G401.6 (cell line): ENCODE results near the gene MNAT1.
"Not testable (repeated sequence)": the region's sequence is repeated elsewhere in the genome, so short reads cannot be mapped to it uniquely, and the experiment has no call there.

ENCODE experiments used
- FAIRE-seq: peaks from 2 replicates; lab custom pipeline; 2012; peaks lifted over from hg19 to GRCh38; lab: Jason Lieb, UNC

The MNAT1 gene

DNA sequence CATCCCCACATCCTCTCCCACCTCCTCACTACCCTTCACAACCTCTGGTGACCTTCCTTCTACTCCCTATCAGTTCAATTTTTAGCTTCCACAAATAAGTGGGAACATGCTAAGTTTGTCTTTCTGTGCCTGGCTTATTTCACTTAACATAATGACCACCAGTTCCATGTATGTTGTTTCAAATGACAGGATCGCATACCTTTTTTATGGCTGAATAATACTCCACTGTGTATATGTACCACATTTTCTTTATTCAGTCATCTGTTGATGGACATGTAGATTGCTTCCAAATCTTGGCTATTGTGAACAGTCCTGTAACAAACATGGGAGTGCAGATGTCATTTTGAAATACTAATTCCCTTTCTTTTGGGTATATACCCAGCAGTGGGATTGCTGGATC, 147.7 kb downstream of the MNAT1 start:
- no peak for FAIRE-seq

DNA sequence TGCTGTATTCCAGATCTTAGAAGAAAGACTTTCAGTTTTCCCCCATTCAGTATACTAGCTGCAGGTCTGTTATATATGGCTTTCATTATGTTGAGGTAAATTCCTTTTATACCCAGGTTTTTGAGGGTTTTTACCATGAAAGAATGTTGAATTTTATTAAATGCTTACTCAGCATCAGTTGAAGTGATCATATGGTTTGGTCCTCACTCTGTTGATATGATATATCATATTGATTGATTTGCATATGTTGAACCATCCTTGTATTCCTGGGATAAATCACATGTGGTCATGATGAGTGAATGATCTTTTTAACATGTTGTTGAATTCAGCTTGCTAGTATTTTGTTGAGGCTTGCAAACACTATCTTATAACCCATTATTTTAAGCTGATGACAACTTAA, 149.6 kb downstream of the MNAT1 start:
- FAIRE-seq = no peak

DNA sequence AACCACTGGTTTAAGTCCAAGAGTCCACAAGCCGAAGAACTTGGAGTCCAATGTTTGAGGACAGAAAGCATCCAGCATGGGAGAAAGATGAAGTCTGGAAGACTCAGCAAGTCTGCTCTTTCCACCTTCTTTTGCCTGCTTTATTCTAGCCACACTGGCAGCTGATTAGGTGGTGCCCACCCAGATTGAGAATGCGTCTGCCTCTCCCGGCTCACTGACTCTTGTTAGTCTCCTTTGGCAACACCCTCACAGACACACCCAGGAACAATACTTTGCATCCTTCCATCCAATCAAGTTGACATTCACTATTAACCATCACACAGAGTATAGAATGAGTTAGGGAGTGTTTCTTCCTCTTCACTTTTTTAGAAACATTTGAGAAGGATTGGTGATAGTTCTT, 156.1 kb downstream of the MNAT1 start:
- not testable (repeated sequence) for FAIRE-seq

DNA sequence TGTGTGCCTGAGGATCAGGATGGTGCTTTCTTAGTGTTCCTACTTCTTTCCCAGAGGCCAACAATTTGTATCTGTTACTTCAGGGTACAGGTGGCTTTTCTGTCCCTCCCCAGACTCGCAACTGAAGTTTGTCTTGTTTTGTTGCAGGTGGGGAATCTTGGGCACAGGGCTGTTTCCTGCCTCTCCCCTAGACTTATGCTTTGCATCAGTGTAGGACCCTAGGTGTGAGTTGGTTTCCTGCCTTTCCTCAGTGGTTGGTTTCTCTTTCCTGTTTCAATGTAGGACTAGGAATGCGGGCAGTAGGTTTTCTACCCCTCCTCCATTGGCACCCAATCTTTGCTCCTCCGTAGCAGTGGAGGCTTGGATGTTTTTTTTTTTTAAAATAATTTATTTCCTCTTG, 159.3 kb downstream of the MNAT1 start:
- no peak for FAIRE-seq

DNA sequence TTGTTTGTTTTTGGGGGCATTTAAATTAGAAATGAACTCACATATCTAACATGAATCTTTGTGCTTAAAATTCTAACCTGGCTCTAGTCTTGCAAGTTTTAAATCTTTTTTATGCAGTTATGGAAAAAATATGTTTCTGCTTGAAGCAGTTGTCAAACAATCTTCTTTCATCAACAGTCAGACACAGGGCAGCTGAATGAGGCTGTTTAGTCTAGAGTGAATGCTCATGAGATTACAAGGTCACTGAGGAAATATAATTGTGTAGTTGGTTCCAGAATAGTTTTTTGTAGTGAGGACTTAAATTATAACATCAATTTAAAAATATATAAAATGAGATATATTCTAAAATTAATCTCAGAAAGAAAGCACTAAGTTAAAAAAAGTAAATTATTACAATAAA, 169.8 kb downstream of the MNAT1 start:
- peak; percentile 72 for FAIRE-seq

DNA sequence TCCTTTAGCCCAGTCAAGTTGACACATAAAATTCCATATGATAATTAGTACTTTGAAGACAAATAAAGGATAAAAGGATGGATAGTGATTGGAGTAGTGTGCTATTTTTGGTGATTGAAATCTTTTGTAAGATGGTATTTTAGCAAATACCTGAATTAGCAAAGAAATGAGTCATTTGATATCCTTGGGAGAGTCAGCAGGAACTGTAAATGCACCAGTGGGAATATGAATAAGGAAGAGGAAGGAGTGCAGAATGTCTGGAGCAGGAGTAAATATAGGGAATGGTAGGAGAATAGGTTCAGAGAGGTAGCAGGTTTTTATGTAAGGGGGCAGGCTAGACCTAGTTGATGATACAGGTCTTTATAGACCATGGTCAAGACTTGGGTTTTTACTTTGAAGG, 171.4 kb downstream of the MNAT1 start:
- FAIRE-seq = no peak

DNA sequence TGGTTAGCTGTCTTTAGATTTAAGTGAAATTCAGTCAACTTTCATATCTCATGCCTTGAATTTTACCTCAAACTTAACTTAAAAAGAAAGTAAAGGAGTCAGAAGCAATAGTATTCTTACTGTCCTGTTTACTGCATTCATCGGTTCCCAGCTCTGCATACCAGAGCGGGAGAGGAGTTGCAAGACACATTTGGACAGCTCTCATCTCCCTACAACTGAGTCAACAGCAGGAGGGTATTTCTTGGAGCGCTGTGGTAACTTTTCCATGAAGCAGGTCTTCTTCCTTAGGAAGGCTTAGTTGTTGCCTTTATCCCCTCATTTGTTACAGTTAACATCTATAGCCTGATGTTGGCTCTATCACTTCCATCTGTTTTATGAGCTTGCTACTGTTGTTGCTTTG, 181.2 kb downstream of the MNAT1 start:
- no peak for FAIRE-seq

DNA sequence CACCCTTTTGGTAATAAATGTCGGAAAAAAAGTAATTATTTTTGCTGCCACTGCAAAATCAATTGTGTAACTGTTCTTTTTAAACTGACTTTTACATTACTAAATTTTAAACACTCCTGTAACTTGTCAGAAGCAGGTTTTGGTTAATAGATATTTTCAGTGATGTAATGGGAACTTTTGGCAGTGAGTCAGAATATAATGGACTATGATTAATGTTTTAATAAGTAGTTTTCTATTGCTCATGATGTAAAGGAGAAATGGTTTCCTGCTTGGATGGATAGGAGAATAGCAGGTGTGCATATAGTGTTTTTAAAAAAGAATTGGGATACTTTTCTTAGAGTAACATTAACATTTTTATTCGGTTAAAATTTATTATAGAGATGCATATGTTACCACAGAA, 187.5 kb downstream of the MNAT1 start:
- FAIRE-seq = no peak

DNA sequence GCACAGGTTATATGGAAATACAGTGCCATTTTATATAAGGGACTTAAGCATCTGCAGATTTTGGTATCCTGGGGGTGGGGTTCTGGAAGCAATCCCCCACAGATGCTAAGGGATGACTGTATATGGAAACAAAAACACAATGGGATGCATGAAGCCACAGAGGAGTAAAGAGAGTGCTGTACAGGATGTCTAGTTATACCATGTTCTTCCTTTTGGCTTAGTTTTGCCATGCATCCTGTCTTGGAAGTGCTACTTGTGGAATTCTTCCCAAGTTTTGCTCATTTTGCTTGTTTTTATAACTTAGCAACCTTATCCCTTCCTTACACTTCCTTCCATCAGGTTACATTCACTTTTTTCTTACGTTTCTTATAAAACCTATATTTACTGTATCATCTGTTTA, 190.7 kb downstream of the MNAT1 start:
- FAIRE-seq = no peak

DNA sequence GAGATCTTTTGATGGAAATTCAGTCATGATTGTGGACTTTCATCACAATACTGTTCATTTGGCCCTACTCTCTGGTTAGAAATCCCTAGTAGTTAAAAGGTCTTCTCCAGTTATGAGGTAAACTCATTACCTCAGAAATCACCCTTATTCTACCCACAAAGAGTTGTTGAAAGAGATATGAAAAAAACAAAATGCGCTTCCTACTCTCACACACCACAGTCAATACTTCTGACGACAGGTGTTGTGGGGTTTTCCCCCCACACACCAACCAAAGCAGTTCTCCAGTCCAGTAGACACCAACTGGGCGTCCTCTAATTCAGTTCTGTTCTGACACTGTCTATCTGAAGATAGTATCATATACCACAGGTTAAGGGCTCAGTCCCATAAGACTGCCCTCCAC, 191.4 kb downstream of the MNAT1 start:
- no peak for FAIRE-seq

DNA sequence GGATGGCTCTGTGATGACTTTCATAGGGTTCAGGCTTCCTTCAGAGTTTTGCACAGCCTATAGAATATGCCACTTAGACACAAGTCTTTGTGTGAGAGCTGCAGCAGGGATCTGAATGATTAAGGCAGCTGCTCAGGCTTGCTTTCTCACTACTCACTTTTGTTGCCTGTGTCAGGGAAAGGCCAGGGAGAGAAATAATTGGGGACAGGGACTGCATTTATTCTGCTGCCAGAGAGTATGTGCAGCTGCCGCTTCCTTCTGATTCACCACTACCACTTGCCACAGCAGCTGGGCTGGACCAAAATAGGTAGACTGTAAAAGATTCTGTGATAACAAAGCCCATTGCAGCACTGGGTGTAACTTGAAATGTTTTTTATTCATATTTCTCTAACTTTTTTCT, 196.7 kb downstream of the MNAT1 start:
- no peak for FAIRE-seq

DNA sequence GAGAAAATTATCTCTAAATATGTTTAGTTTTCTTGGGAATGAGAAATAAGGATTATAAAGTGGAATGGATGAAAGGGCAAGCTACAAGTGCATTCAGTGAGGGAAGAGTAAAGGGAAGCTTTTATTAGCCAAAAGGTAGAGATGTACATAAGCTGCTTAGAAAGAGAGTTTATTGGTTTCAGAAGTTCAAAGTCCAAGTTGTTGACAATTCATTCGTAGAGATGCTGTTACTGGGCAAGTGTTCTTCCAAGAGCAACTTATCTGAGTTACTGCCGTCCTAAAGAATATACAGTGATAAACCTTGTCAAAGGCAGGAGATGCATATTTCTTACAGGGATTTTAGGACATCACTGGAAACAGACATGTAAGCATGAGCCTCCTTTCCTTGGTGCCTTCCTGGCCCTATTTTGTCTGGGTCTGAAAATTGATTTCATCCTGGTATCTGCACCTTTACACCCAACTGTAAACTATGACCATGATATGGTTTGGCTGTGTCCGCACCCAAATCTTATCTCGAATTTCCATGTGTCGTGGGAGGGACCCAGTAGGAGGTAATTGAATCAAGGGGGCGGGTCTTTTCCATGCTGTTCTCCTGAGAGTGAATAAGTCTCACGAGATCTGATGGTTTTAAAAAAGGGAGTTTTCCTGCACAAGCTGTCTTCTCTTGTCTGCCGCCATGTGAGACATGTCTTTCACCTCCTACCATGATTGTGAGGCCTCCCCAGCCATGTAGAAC, 199.5 kb downstream of the MNAT1 start:
- FAIRE-seq = no peak

DNA sequence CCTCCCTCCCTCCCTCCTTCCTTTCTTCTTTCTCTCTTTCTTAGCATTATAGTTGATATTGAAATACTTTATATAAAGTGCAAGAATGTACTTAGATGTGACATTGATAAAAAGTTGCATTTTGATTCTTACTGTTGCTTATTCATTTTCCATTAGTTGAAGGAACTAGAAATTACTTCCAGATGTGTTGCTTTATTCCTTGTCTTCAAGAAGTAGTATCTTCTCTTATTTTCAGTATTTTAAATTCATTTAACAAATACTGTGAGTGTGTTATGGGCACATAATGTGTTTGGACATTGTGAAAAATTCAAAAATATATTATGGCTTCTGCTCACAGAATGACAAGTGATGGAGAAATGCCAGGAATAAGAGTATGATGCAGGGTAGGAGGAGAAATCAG, 200.8 kb downstream of the MNAT1 start:
- no peak for FAIRE-seq

DNA sequence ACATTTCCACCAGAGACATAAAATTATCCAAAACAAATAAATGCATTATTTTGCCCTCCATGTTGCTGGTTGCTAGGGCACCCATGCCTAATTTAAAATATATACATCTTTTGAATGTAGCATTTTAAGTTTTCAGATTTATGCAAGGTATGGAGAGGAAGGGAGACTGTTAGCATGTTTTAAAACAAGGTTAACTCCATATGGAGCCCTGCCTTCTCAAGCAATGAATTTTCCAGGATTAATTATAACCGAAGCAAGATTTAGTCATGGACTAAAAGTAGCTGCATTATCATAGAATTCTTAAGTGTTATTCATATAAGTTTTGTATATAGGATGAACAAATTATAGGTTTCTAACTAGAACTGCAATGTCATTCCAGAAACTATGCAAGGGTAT, 209.1 kb downstream of the MNAT1 start:
- FAIRE-seq = no peak

DNA sequence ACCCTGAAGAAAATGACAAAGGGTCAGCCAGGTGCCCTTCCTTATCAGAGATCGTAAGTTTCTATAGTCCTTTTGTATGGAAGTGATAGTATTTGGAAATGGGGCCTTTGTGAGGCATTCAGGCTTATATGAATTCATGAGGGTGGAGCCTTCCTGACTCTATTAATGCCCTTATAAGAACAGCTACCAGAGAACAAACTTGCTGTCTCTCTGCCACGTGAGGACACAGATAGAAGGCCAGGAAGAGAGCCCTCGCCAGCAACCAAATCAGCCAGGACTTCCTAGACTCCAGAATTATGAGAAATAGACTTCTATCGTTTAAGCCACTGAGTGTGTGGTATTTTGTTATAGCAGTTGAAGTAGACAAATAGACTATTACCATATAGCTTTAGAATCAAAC, 209.6 kb downstream of the MNAT1 start:
- FAIRE-seq = no peak

DNA sequence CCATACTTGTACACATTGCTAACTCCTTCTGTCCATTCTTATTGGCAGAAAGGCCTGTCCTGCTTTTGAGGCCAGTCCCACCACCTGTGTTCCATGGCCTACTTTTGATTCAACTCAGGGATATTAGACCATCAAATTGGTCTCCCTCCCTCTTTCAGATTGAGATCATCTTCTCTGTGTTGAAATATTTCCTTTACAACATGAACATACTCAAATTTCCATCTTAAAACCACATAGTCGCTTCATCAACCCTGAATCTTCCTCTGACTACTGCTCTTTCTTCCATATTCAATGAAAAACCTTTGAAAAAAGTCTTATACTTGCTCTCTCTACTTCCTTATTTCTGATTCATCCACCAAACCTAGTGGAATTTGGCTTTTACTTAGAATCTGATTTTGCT, 211.4 kb downstream of the MNAT1 start:
- no peak for FAIRE-seq

DNA sequence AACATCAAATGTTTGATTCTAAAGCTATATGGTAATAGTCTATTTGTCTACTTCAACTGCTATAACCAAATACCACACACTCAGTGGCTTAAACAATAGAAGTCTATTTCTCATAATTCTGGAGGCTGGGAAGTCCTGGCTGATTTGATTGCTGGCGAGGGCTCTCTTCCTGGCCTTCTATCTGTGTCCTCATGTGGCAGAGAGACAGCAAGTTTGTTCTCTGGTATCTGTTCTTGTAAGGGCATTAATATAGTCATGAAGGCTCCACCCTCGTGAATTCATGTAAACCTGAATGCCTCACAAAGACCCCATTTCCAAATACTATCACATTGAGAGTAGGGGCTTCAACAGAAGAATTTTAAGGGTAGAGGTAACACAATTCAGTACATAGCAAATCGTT, 212.2 kb downstream of the MNAT1 start:
- FAIRE-seq = no peak

DNA sequence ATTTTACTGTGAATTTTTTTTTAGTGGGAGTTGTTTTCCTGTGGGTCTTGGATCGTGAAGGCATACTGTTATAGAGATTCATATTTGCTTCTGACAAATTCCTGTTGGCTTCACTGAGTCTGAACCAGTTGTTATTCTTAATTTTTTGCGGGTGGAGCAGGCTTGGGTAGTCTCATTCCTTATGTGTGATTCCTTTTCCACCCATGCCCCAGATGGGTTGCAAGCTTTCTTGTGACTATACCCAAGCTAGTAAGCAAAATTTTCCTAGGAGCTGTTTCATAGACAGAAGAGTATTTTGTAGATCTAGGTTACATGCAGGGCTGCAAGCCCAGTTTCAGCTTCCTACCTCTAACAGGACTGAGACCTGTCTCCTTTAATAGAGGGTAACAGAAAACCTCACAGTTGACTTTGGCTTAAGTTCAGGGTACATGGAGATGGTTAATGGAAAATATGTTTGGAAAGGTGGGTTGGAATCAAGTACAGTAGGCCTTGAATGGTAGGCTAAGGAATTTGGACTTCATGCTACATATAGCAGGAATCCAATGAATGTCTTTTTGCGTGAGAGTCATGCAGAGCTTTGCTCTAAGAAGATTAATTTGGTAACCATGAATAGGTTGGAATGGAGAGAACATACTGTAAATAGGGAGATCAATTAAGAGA, 217.3 kb downstream of the MNAT1 start:
- FAIRE-seq = no peak

DNA sequence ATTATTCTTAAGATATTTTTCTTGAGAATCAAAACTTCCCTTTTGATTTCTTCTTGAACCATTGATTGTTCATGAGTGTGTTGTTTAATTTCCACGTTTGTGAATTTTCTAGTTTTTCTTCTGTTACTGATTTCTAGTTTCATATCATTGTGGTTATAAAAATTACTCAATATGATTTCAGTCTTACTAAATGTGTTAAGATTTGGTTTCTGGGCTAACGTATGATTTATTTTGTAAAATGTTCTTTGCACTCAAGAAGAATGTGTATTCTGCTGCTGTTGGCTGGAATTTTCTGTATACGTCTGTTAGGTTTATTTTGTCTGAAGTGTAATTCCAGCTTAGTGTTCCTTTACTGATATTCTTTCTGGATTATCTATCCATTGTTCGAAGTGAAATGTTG, 221.6 kb downstream of the MNAT1 start:
- no peak for FAIRE-seq

DNA sequence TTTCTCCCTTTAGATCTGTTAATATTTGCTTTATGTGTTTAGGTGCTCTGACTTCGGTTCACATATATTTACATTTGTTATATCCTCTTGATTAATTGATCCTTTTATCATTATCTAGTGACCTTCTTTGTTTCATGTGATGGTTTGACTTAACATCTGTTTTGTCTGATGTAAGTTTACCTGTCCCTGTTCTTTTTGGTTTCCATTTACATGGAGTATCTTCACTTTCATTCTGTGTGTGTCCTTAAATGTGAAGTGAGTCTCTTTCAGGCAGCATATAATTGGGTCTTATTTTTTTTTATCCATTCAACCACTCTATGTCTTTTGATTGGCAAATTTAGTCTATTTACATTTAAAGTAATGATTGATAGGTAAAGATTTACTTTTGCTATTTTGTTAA, 222.1 kb downstream of the MNAT1 start:
- no peak for FAIRE-seq

DNA sequence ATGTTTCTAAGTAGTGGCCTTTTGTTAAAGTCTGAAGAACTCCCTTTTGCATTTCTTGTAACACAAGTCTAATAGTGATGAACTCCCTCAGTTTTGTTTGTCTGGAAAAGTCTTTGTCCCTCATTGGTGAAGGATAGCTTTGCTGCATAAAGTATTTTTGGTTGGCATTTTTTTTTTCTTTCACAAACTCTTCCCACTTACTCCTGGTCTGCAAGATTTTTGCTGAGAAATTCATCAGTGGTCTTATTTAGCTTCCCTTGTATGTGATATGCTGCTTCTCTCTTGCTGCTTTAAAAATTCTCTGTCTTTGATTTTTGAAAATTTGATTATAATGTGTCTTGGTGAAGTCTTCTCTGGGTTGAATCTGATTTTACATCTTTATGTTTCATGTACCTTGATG, 223.6 kb downstream of the MNAT1 start:
- FAIRE-seq = no peak

DNA sequence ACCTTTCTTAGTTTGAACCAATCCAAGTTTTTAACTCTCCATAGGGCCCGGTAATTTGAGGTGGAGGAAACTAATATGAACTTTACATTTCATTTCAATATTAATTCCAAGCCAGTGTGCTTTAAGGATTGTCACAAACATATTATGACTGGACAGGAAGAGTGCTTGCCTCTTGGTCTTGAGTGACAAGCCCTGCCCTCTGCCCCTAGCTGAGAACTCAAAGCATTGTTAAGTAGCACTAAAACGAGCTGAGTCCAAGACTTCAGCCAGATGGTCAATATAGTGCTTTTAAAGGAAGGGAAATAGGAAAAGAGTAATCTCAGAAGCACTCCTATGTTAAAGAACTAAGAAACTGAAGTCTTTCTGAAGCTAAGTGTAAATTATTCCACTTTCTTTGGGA, 229.2 kb downstream of the MNAT1 start:
- no peak for FAIRE-seq

DNA sequence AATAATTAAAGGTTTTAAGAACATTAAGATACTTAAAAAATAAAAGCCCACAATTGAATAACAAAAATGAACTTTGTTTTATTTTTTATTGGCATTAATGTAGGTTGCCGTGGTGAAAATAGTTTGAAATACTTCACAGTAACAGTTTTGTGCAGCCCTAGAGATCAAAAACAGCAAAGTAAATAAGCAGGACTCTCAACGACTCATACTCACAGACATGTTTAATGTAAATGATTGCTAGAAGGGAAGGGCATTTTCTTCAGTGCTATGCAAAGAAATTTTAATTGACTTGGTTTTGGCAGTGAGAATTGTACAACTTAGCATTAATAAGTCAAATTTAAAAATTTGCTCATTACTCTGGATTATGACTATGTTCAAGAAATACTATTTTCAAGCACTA, 230.3 kb downstream of the MNAT1 start:
- no peak for FAIRE-seq

DNA sequence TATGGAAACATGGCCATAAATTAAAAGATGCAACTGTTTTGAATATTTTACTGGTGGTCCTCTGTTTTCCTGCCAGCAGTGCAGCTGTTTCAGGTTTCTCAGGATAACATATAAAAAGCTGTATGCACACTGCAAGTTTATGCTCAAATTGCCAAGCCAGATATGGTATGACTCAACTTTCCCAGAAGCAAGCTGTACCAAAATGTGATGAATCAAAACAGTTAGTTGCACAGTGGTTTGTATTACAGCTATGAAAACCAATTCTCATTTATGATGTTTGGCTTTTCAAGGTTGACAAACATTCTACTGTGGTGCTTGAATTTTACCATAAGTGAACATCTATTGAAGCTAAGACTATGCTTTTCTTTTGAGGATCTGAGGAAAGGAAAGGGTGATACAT, 230.8 kb downstream of the MNAT1 start:
- no peak for FAIRE-seq
